HCT116 (cell line): ENCODE results near the gene PPP1R3G. TPM values are rescaled to one million over a fixed set of nuclear protein-coding genes. Genes with fewer than 3 reads are reported as not detected.

Experiments used
- ATAC-seq: fragments of 200-7000 bp; cut with Tn5 transposase; 2 replicates; pipeline ENCODE4 v1.9.1; 2020; ENCODE audit warnings: mild to moderate bottlenecking, moderate library complexity
- Bru-seq: library from RNA; stranded (reverse); fragments of 400-500 nt; gene quantifications from one replicate; lab custom pipeline; 2021; lab: Mats Ljungman, UMichigan
- BruChase-seq, 2 experiments: library from RNA; stranded (reverse); fragments of 400-500 nt; gene quantifications; one replicate each; lab custom pipeline; 2021; lab: Mats Ljungman, UMichigan
- BruUV-seq: library from RNA; stranded (reverse); fragments of 400-500 nt; replicated peaks from 2 replicates; lab custom pipeline; 2021; lab: Mats Ljungman, UMichigan
- CTCF ChIA-PET: fragments of 300-600 bp; sonication (Branson Sonifier 250); formaldehyde crosslinking; loops from one replicate; lab custom pipeline; 2021; ENCODE audit warnings: antibody characterized with exemption; lab: Charles Lee
- POLR2A ChIA-PET: fragments of 300-600, 350-600 bp; sonication (Branson Sonifier 250); formaldehyde crosslinking; loops from one replicate; lab custom pipeline; 2021; ENCODE audit warnings: antibody characterized with exemption; lab: Charles Lee
- RAD21 ChIA-PET, 2 experiments: fragments of 300-600 bp; sonication (Branson Sonifier 250); formaldehyde crosslinking; loops; one replicate each; lab custom pipeline; 2023; ENCODE audit warnings: low total read pairs in 2 of 2; ENCODE audit not compliant: uncharacterized antibody in 2 of 2, unreplicated experiment in 2 of 2, low non-redundant PET in 1 of 2; lab: Charles Lee
- DNase-seq: peaks from one replicate; pipeline ENCODE4 v3.0.0-alpha.2; 2010; ENCODE audit warnings: low read depth, low spot score
- H2AFZ ChIP-seq: fragments of 200-600 bp; shearing (Covaris generic), sonication (generic); 2 replicates; pipeline ENCODE4 v1.6.1; 2017; ENCODE audit warnings: low read depth, mixed run types, mixed read lengths, antibody characterized with exemption, low read length; ENCODE audit not compliant: poor library complexity, severe bottlenecking
- H3K27ac ChIP-seq: 2 replicates; pipeline ENCODE4 v1.5.1; 2012; ENCODE audit warnings: low read depth, low read length
- H3K27me3 ChIP-seq: fragments of 200-600 bp; sonication (generic); 2 replicates; pipeline ENCODE4 v1.6.1; 2016; ENCODE audit warnings: mixed run types, low read length, mixed read lengths; ENCODE audit not compliant: insufficient read depth
- H3K36me3 ChIP-seq, 2 experiments: fragments of 200-500 bp in 1 of 2; fragments of 200-600 bp in 1 of 2; sonication (Bioruptor generic) in 1 of 2; sonication (generic) in 1 of 2; 2 replicates each; pipeline versions ENCODE4 v1.5.1 to v1.6.1; 2014 to 2016; ENCODE audit warnings: low read length in 2 of 2, inconsistent platforms in 1 of 2, mixed read lengths in 1 of 2, mixed run types in 1 of 2; ENCODE audit not compliant: insufficient read depth in 2 of 2, control insufficient read depth in 1 of 2
- H3K4me1 ChIP-seq, 2 experiments: fragments of 200-600 bp in 1 of 2; sonication (generic) in 1 of 2; 2 replicates each; pipeline versions ENCODE4 v1.5.1 to v1.6.1; 2012 to 2017; ENCODE audit warnings: low read length in 2 of 2, inconsistent platforms in 1 of 2, mild to moderate bottlenecking in 1 of 2, mixed read lengths in 1 of 2, mixed run types in 1 of 2, moderate library complexity in 1 of 2; ENCODE audit not compliant: insufficient read depth in 2 of 2, control insufficient read depth in 1 of 2
- H3K4me2 ChIP-seq: fragments of 200-600 bp; sonication (generic); 2 replicates; pipeline ENCODE4 v1.6.1; 2017; ENCODE audit warnings: mixed run types, low read length, mixed read lengths
- H3K4me3 ChIP-seq, 2 experiments: fragments of 200-600 bp in 1 of 2; sonication (generic) in 1 of 2; replicated peaks in 1 of 2; 2 replicates each; pipeline ENCODE4 v1.5.1; 2011 to 2016; ENCODE audit warnings: low read length in 2 of 2, control low read depth in 1 of 2, low read depth in 1 of 2, mild to moderate bottlenecking in 1 of 2, mixed read lengths in 1 of 2, mixed run types in 1 of 2
- H3K79me2 ChIP-seq: fragments of 200-600 bp; sonication (generic); 2 replicates; pipeline ENCODE4 v1.6.1; 2017; ENCODE audit warnings: mild to moderate bottlenecking, mixed run types, low read length, moderate library complexity, mixed read lengths; ENCODE audit not compliant: insufficient read depth
- H3K9ac ChIP-seq: fragments of 200-600 bp; sonication (generic); 2 replicates; pipeline ENCODE4 v1.6.1; 2016; ENCODE audit warnings: low read length, mixed read lengths
- H3K9me2 ChIP-seq: fragments of 200-600 bp; sonication (generic), shearing (Covaris generic); 2 replicates; pipeline ENCODE4 v1.6.1; 2017; ENCODE audit warnings: mixed run types, mild to moderate bottlenecking, moderate library complexity; ENCODE audit not compliant: insufficient read depth
- H3K9me3 ChIP-seq, 2 experiments: fragments of 200-500 bp in 1 of 2; fragments of 200-600 bp in 1 of 2; sonication (Bioruptor generic) in 1 of 2; sonication (generic) in 1 of 2; 2 replicates each; pipeline ENCODE4 v1.6.1; 2014 to 2017; ENCODE audit warnings: low read length in 2 of 2, mixed read lengths in 2 of 2, inconsistent platforms in 1 of 2, low read depth in 1 of 2, mild to moderate bottlenecking in 1 of 2, mixed run types in 1 of 2, moderate library complexity in 1 of 2; ENCODE audit not compliant: control insufficient read depth in 1 of 2, insufficient read depth in 1 of 2
- H4K20me1 ChIP-seq: fragments of 200-600 bp; sonication (generic), shearing (Covaris generic); 2 replicates; pipeline ENCODE4 v1.6.1; 2017; ENCODE audit warnings: mixed run types, mild to moderate bottlenecking, moderate library complexity; ENCODE audit not compliant: insufficient read depth
- CBX3 ChIP-seq: IDR thresholded peaks from 2 replicates; pipeline ENCODE4 v1.6.1; 2012; ENCODE audit warnings: low read depth
- CEBPB ChIP-seq: IDR thresholded peaks from 2 replicates; pipeline ENCODE4 v1.6.1; 2012; ENCODE audit warnings: low read depth
- MAX ChIP-seq: IDR thresholded peaks from 2 replicates; pipeline ENCODE4 v1.6.1; 2012
- SIN3A ChIP-seq: IDR thresholded peaks from 2 replicates; pipeline ENCODE4 v1.6.1; 2012; ENCODE audit warnings: low read depth
- ZNF274 ChIP-seq: fragments of 200-500 bp; sonication (Bioruptor generic); IDR thresholded peaks from 2 replicates; pipeline ENCODE4 v1.6.1; 2014; ENCODE audit warnings: mild to moderate bottlenecking, low read depth, low read length, inconsistent platforms
- intact Hi-C: fragments of 100-400 bp; cut with micrococcal nuclease; formaldehyde crosslinking; loops from 2 replicates; pipeline ENCODE4 v1.10.0; 2022
- long read RNA-seq: library from polyadenylated mRNA; unstranded; transcript quantifications from one replicate; pipeline ENCODE4 v2.0.0, GENCODE V29; 2021; ENCODE audit not compliant: unreplicated experiment
- polyA plus RNA-seq: library from polyadenylated mRNA; unstranded; fragments of >200 nt; gene quantifications from 2 replicates; pipeline ENCODE4 v1.2.1, GENCODE V29; 2012; ENCODE audit warnings: missing spikeins
- total RNA-seq: library from RNA; stranded (reverse); gene quantifications from one replicate; pipeline ENCODE4 v1.2.1, GENCODE V29; 2021; ENCODE audit not compliant: unreplicated experiment

PPP1R3G gene
- 0.27 TPM for total RNA-seq
- polyA plus RNA-seq, result 0.30 and 0.31 TPM in 2 replicates
- percentile 30 among the genes with signal in this experiment for Bru-seq, nascent RNA
- percentile 30 among the genes with signal in this experiment for BruChase-seq, experiment 1, labeled RNA remaining after a 6-hour chase
- BruChase-seq, experiment 2, labeled RNA remaining after a 2-hour chase, result percentile 35 among the genes with signal in this experiment
- long read RNA-seq, full-length matches to known transcripts, result 1 of 1 reads
- long read RNA-seq, partial matches to known transcripts, result 0 of 1 reads
- long read RNA-seq, other reads (novel, unspliced or antisense), result 0 of 1 reads

- Histone ChIP-seq H3K9ac (peak within 1 kb of the TSS; percentile 39), H3K36me3 (no peaks in the 10 kb centered on the region), H3K4me1 (peaks cover 2 to 29% of the 10 kb centered on the region in 2 experiments; a peak in 2 of 4 replicates), H3K4me2 (peak within 1 kb of the TSS; percentile 65), H2AFZ (no peak within 1 kb of the TSS), H4K20me1 (no peaks in the 10 kb centered on the region), H3K27me3 (no peaks in the 10 kb centered on the region), H3K9me3 (no peaks in the 10 kb centered on the region), H3K27ac (peak within 1 kb of the TSS; percentile 21; the same call in 1 of the 2 replicates), H3K9me2 (no peaks in the 10 kb centered on the region), H3K79me2 (no peaks in the 10 kb centered on the region), H3K4me3 (peak within 1 kb of the TSS; percentile 7 to 32; a peak in 2 of 4 replicates)
- ChIA-PET CTCF (no interaction called here), RAD21 (no interaction called here), POLR2A (no interaction called here)
- BruUV-seq, result no TSS peak
- ATAC-seq (peak; percentile 19; the same call in 1 of the 2 replicates), DNase-seq (no peak)
- intact Hi-C loops, result no loop called here
- TF ChIP-seq SIN3A (no peak), ZNF274 (no peak), CEBPB (no peak), CBX3 (no peak), MAX (no peak)
Measured at GRCh38 chr6:5084781-5085647, at the start of gene PPP1R3G. Gene PPP1R3G, plus strand, starts transcription at chr6:5085341. Its CDS starts 145 bp downstream, at chr6:5085486.

- Histone ChIP-seq H3K9ac (no peak overlapping the region), H3K4me1 (peaks cover 10 to 29% of the 10 kb centered on the region in 2 experiments; a peak in 3 of 4 replicates), H3K4me3 (no peak overlapping the region), H3K27me3 (no peaks in the 10 kb centered on the region), H4K20me1 (no peaks in the 10 kb centered on the region), H3K9me3 (no peaks in the 10 kb centered on the region)
- no TSS peak for BruUV-seq
- TF ChIP-seq MAX (peak; percentile 19; the same call in 1 of the 2 replicates), CEBPB (no peak)
- TF ChIP-seq, all 23 proteins: peak for 1
- intact Hi-C loops, result no loop called here
- ChIA-PET POLR2A (no interaction called here), CTCF (interaction anchor here (1.0 kb wide), 1 partner anchor 21 kb away, joined by 3 read pairs; no protein-coding TSS in a partner anchor), RAD21 (no interaction called here)
- DNase-seq, result peak; percentile 8
- H3K27ac ChIP-seq, result no peak overlapping the region
- no peaks in the 10 kb centered on the region for H3K36me3 ChIP-seq
- no peaks in the 10 kb centered on the region for H3K9me2 ChIP-seq
- no peak overlapping the region for H3K4me2 ChIP-seq
- peak; percentile 68 for ATAC-seq
- no peaks in the 10 kb centered on the region for H3K79me2 ChIP-seq
- no peak overlapping the region for H2AFZ ChIP-seq
Measured at GRCh38 chr6:5036269-5036668, 48.9 kb upstream of the PPP1R3G start.
